ENCODE measurements around the gene CEMP1. TPM values are rescaled to one million over a fixed set of nuclear protein-coding genes. Genes with fewer than 3 reads are reported as not detected.

CEMP1 gene
- total and polyA plus RNA-seq, 4 donors = 0.38 to 1.2 TPM; not detected in 2

GRCh38 chr16:2527071-2527783 lies 4.0 kb downstream of the CEMP1 start:
- Histone ChIP-seq H3K36me3 (ENCODE audit: control insufficient read depth in 1 of 2, insufficient read depth in 2 of 2, low read length in 1 of 2) (no peaks in the 10 kb centered on the region), H3K9me3 (ENCODE audit: control insufficient read depth, low read length) (no peaks in the 10 kb centered on the region), H3K4me3 (ENCODE audit: low read length in 2 of 2) (no peak overlapping the region), H3K27me3 (ENCODE audit: control insufficient read depth in 1 of 2, insufficient read depth in 2 of 2, low read length in 1 of 2) (no peaks in the 10 kb centered on the region), H3K27ac (ENCODE audit: low read depth in 1 of 2, low read length in 2 of 2) (no peak overlapping the region), H3K4me1 (ENCODE audit: control insufficient read depth in 1 of 2, insufficient read depth in 2 of 2, low read length in 2 of 2) (no peaks in the 10 kb centered on the region)
- DNase-seq (no peak), ATAC-seq (ENCODE audit: low FRiP score) (no peak)
- intact Hi-C loops (cut with DNase I) = no loop called here
- 87 to 88% methylated on average over 12 of the region's 12 CpGs for WGBS, 2 donors

GRCh38 chr16:2526135-2526534 lies 5.1 kb downstream of the CEMP1 start:
- Histone ChIP-seq H3K27ac (ENCODE audit: low read depth in 1 of 2, low read length in 2 of 2) (no peak overlapping the region), H3K4me3 (ENCODE audit: low read length in 2 of 2) (no peak overlapping the region), H3K4me1 (ENCODE audit: control insufficient read depth in 1 of 2, insufficient read depth in 2 of 2, low read length in 2 of 2) (no peaks in the 10 kb centered on the region), H3K9me3 (ENCODE audit: control insufficient read depth, low read length) (no peaks in the 10 kb centered on the region), H3K27me3 (ENCODE audit: control insufficient read depth in 1 of 2, insufficient read depth in 2 of 2, low read length in 1 of 2) (no peaks in the 10 kb centered on the region), H3K36me3 (ENCODE audit: control insufficient read depth in 1 of 2, insufficient read depth in 2 of 2, low read length in 1 of 2) (no peaks in the 10 kb centered on the region)
- 84 to 89% methylated on average over 8 of the region's 8 CpGs for WGBS, 2 donors
- ATAC-seq (ENCODE audit: low FRiP score) = no peak
- DNase-seq = no peak
- intact Hi-C loops (cut with DNase I) = no loop called here

- 92% methylated on average over 9 of the region's 9 CpGs for WGBS, 2 donors
- DNase-seq = no peak
- no peaks in the 10 kb centered on the region for H3K9me3 ChIP-seq (ENCODE audit: control insufficient read depth, low read length)
- no peak overlapping the region for H3K4me3 ChIP-seq (ENCODE audit: low read length in 2 of 2)
- intact Hi-C loops (cut with DNase I) = no loop called here
- no peak overlapping the region for H3K27ac ChIP-seq (ENCODE audit: low read depth in 1 of 2, low read length in 2 of 2)
- no peaks in the 10 kb centered on the region for H3K4me1 ChIP-seq (ENCODE audit: control insufficient read depth in 1 of 2, insufficient read depth in 2 of 2, low read length in 2 of 2)
- ATAC-seq (ENCODE audit: low FRiP score) = no peak
- no peaks in the 10 kb centered on the region for H3K36me3 ChIP-seq (ENCODE audit: control insufficient read depth in 1 of 2, insufficient read depth in 2 of 2, low read length in 1 of 2)
- no peaks in the 10 kb centered on the region for H3K27me3 ChIP-seq (ENCODE audit: control insufficient read depth in 1 of 2, insufficient read depth in 2 of 2, low read length in 1 of 2)
Measured at GRCh38 chr16:2524339-2524938, 6.8 kb downstream of the CEMP1 start.

GRCh38 chr16:2523801-2524231 lies 7.4 kb downstream of the CEMP1 start:
- no peak for ATAC-seq (ENCODE audit: low FRiP score)
- 89 to 97% methylated on average over 6 of the region's 6 CpGs for WGBS, 2 donors
- H3K36me3 ChIP-seq (ENCODE audit: control insufficient read depth in 1 of 2, insufficient read depth in 2 of 2, low read length in 1 of 2) = no peaks in the 10 kb centered on the region
- H3K4me1 ChIP-seq (ENCODE audit: control insufficient read depth in 1 of 2, insufficient read depth in 2 of 2, low read length in 2 of 2) = no peaks in the 10 kb centered on the region
- no peaks in the 10 kb centered on the region for H3K9me3 ChIP-seq (ENCODE audit: control insufficient read depth, low read length)
- intact Hi-C loops (cut with DNase I) = no loop called here
- no peaks in the 10 kb centered on the region for H3K27me3 ChIP-seq (ENCODE audit: control insufficient read depth in 1 of 2, insufficient read depth in 2 of 2, low read length in 1 of 2)
- no peak overlapping the region for H3K27ac ChIP-seq (ENCODE audit: low read depth in 1 of 2, low read length in 2 of 2)
- no peak for DNase-seq
- H3K4me3 ChIP-seq (ENCODE audit: low read length in 2 of 2) = no peak overlapping the region

- DNase-seq (peak in 1 of 2 donors; percentile 75), ATAC-seq (ENCODE audit: low FRiP score) (no peak)
- Histone ChIP-seq H3K36me3 (ENCODE audit: control insufficient read depth in 1 of 2, insufficient read depth in 2 of 2, low read length in 1 of 2) (no peaks in the 10 kb centered on the region), H3K4me3 (ENCODE audit: low read length in 2 of 2) (peak overlapping the region; percentile 46 to 53), H3K4me1 (ENCODE audit: control insufficient read depth in 1 of 2, insufficient read depth in 2 of 2, low read length in 2 of 2) (no peaks in the 10 kb centered on the region), H3K27me3 (ENCODE audit: control insufficient read depth in 1 of 2, insufficient read depth in 2 of 2, low read length in 1 of 2) (no peaks in the 10 kb centered on the region), H3K27ac (ENCODE audit: low read depth in 1 of 2, low read length in 2 of 2) (no peak overlapping the region), H3K9me3 (ENCODE audit: control insufficient read depth, low read length) (no peaks in the 10 kb centered on the region)
- intact Hi-C loops (cut with DNase I) = no loop called here
- WGBS, 2 donors = 26 to 28% methylated on average over 35 to 41 of the region's 41 CpGs
Measured at GRCh38 chr16:2520784-2521531, 10.2 kb downstream of the CEMP1 start.

DNA sequence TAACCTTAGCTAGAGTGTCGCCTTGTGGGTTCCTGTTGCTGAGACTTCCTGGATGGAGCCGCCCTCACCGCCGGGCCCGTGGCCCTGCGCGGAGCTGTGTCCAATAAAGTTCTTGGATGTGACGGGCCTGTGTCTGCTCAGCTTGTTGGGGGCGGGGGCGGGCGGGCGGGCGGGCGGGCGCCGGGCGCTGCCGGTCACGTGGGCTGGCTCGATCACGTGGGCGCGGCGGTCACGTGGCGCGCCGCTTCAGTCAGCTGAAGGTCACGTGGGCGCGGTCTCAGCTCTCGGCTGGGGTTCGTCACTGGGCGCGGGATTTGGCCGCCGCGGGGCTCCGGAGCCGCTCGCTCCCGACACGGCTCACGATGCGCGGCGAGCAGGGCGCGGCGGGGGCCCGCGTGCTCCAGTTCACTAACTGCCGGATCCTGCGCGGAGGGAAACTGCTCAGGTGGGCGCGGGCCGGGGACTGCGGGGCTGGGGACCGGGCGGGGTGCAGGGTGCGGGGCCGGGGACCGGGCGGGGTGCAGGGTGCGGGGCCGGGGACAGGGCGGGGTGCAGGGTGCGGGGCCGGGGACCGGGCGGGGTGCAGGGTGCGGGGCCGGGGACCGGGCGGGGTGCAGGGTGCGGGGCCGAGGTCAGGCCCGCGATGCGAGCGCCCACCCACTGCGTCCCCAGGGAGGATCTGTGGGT lies 11.0 kb downstream of the CEMP1 start, which contains the start of gene AMDHD2:
Gene AMDHD2 (plus strand): TSS at position 275 of the 687 bp plus-strand sequence. CDS start 88 bp downstream, at position 363.
- Histone ChIP-seq H3K4me3 (ENCODE audit: low read length in 2 of 2) (peak within 1 kb of the TSS; percentile 46 to 53), H3K27me3 (ENCODE audit: control insufficient read depth in 1 of 2, insufficient read depth in 2 of 2, low read length in 1 of 2) (no peaks in the 10 kb centered on the region), H3K27ac (ENCODE audit: low read depth in 1 of 2, low read length in 2 of 2) (peak within 1 kb of the TSS; percentile 30 to 55), H3K4me1 (ENCODE audit: control insufficient read depth in 1 of 2, insufficient read depth in 2 of 2, low read length in 2 of 2) (no peaks in the 10 kb centered on the region), H3K36me3 (ENCODE audit: control insufficient read depth in 1 of 2, insufficient read depth in 2 of 2, low read length in 1 of 2) (no peaks in the 10 kb centered on the region), H3K9me3 (ENCODE audit: control insufficient read depth, low read length) (no peaks in the 10 kb centered on the region)
- peak; percentile 87 for ATAC-seq (ENCODE audit: low FRiP score)
- DNase-seq = peak; percentile 95 to 97
- intact Hi-C loops (cut with DNase I) = no loop called here
- WGBS, 2 donors = 1% methylated on average over 73 to 83 of the region's 83 CpGs

DNA sequence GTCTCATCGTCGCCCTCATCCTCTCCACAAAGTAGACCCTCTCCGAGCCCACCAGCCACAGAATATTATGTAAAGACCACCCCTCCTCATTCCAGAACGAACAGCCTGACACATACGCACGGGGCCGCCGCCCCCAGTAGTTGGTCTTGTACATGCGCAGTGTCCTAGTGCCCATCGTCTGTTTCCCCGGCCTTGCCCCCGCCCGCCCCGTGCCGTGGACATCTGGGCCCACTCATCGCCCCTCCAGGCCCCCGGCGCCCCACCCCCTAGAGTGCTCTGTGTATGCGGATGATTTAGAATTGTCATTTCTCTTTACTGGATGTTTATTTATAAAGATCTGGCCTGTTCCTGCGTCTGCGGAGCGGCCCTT lies 11.5 kb downstream of the CEMP1 start:
- no peaks in the 10 kb centered on the region for H3K36me3 ChIP-seq (ENCODE audit: control insufficient read depth in 1 of 2, insufficient read depth in 2 of 2, low read length in 1 of 2)
- H3K4me1 ChIP-seq (ENCODE audit: control insufficient read depth in 1 of 2, insufficient read depth in 2 of 2, low read length in 2 of 2) = no peaks in the 10 kb centered on the region
- H3K4me3 ChIP-seq (ENCODE audit: low read length in 2 of 2) = no peak overlapping the region
- no peaks in the 10 kb centered on the region for H3K9me3 ChIP-seq (ENCODE audit: control insufficient read depth, low read length)
- peak; percentile 3 for ATAC-seq (ENCODE audit: low FRiP score)
- peak overlapping the region; percentile 30 to 55 for H3K27ac ChIP-seq (ENCODE audit: low read depth in 1 of 2, low read length in 2 of 2)
- 46 to 49% methylated on average over 22 of the region's 22 CpGs for WGBS, 2 donors
- intact Hi-C loops (cut with DNase I) = no loop called here
- no peaks in the 10 kb centered on the region for H3K27me3 ChIP-seq (ENCODE audit: control insufficient read depth in 1 of 2, insufficient read depth in 2 of 2, low read length in 1 of 2)
- peak in 1 of 2 donors; percentile 59 for DNase-seq

GRCh38 chr16:2518823-2519710 lies 12.1 kb downstream of the CEMP1 start:
- DNase-seq = peak in 1 of 2 donors; percentile 56
- Histone ChIP-seq H3K36me3 (ENCODE audit: control insufficient read depth in 1 of 2, insufficient read depth in 2 of 2, low read length in 1 of 2) (no peaks in the 10 kb centered on the region), H3K27me3 (ENCODE audit: control insufficient read depth in 1 of 2, insufficient read depth in 2 of 2, low read length in 1 of 2) (no peaks in the 10 kb centered on the region), H3K9me3 (ENCODE audit: control insufficient read depth, low read length) (no peaks in the 10 kb centered on the region), H3K27ac (ENCODE audit: low read depth in 1 of 2, low read length in 2 of 2) (peak overlapping the region in 1 of 2 donors; percentile 1), H3K4me1 (ENCODE audit: control insufficient read depth in 1 of 2, insufficient read depth in 2 of 2, low read length in 2 of 2) (no peaks in the 10 kb centered on the region), H3K4me3 (ENCODE audit: low read length in 2 of 2) (no peak overlapping the region)
- WGBS, 2 donors = 83 to 86% methylated on average over 38 to 39 of the region's 39 CpGs
- no peak for ATAC-seq (ENCODE audit: low FRiP score)
- intact Hi-C loops (cut with DNase I) = no loop called here

Measured in aorta (tissue), 5 donors.